Measurements from ENCODE around the gene GALNT2.

GALNT2 gene

GRCh38 chr1:230026139-230026538 is 40.9 kb upstream of the GALNT2 start:
- Histone ChIP-seq H3K4me2 (ENCODE audit: low read length) (no peak overlapping the region), H3K9ac (no peak overlapping the region), H3K27me3 (ENCODE audit: control insufficient read depth, insufficient read depth, low read length) (no peaks in the 10 kb centered on the region), H3K4me1 (no peaks in the 10 kb centered on the region), H3K27ac (no peak overlapping the region), H3K79me2 (no peaks in the 10 kb centered on the region), H3K4me3 (ENCODE audit: low read depth, low read length) (no peak overlapping the region), H3K36me3 (ENCODE audit: control insufficient read depth, insufficient read depth, low read length) (no peaks in the 10 kb centered on the region), H2AFZ (no peak overlapping the region), H3K9me3 (ENCODE audit: control insufficient read depth, low read length) (no peaks in the 10 kb centered on the region)
- no peak for TF ChIP-seq CTCF (IDR thresholded peaks at IDR 0.05)

DNA sequence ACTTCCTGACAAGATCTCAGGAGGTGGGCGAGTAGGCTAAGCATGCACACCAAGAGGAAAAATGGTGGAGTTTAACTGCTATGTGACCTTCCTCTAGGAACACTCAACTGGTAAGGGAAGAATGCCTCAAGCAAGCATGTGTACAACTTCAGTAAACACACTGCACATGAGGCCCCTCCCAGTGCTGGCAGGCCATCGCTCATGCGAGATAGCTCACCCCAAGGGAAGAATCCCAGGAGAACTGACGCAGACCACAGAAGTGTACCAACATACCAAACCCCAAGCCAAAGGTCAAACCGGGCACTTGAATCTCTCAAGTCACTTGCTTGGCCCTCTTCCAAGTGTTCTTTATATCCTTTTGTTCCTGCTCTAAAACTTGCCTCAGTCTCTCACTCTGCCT is 40.5 kb upstream of the GALNT2 start:
- Histone ChIP-seq H3K79me2 (no peaks in the 10 kb centered on the region), H3K36me3 (ENCODE audit: control insufficient read depth, insufficient read depth, low read length) (no peaks in the 10 kb centered on the region), H3K4me2 (ENCODE audit: low read length) (no peak overlapping the region), H3K9me3 (ENCODE audit: control insufficient read depth, low read length) (no peaks in the 10 kb centered on the region), H3K4me1 (no peaks in the 10 kb centered on the region), H3K27me3 (ENCODE audit: control insufficient read depth, insufficient read depth, low read length) (no peaks in the 10 kb centered on the region), H3K4me3 (ENCODE audit: low read depth, low read length) (no peak overlapping the region), H3K27ac (no peak overlapping the region), H2AFZ (no peak overlapping the region), H3K9ac (no peak overlapping the region)
- TF ChIP-seq CTCF (IDR thresholded peaks at IDR 0.05), result no peak

DNA sequence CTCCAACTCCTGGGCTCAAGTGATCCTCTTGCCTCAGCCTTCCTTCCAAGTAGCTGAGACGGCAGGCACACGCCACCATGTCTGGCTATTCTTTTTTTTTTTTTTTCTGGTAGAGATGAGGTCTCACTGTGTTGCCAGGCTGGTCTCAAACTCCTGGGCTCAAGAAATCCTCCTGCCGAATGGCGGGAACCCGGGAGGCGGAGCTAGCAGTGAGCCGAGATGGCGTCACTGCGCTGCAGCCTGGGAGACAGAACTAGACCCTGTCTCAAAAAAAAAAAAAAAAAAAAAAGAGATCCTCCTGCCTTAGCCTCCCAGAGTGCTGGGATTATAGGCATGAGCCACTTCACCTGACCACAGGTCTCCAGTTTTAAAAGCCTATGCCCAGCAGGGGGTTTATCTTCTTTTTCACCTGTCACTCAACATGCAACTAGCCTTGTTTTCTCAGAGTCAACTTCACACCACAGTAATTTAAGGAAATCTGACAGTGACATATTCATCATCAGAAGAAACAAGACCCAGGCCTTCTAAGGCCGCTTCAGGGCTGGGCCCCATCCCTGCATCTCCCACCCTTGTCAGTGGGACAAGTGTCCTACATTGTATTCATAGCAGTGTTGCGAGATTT is 38.3 kb upstream of the GALNT2 start:
- no peak overlapping the region for H3K27ac ChIP-seq
- H3K36me3 ChIP-seq (ENCODE audit: control insufficient read depth, insufficient read depth, low read length), result no peaks in the 10 kb centered on the region
- no peaks in the 10 kb centered on the region for H3K27me3 ChIP-seq (ENCODE audit: control insufficient read depth, insufficient read depth, low read length)
- H3K4me3 ChIP-seq (ENCODE audit: low read depth, low read length), result no peak overlapping the region
- H3K4me1 ChIP-seq, result no peaks in the 10 kb centered on the region
- no peaks in the 10 kb centered on the region for H3K9me3 ChIP-seq (ENCODE audit: control insufficient read depth, low read length)
- no peak overlapping the region for H2AFZ ChIP-seq
- no peaks in the 10 kb centered on the region for H3K79me2 ChIP-seq
- no peak overlapping the region for H3K9ac ChIP-seq
- no peak for TF ChIP-seq CTCF (IDR thresholded peaks at IDR 0.05)
- no peak overlapping the region for H3K4me2 ChIP-seq (ENCODE audit: low read length)

DNA sequence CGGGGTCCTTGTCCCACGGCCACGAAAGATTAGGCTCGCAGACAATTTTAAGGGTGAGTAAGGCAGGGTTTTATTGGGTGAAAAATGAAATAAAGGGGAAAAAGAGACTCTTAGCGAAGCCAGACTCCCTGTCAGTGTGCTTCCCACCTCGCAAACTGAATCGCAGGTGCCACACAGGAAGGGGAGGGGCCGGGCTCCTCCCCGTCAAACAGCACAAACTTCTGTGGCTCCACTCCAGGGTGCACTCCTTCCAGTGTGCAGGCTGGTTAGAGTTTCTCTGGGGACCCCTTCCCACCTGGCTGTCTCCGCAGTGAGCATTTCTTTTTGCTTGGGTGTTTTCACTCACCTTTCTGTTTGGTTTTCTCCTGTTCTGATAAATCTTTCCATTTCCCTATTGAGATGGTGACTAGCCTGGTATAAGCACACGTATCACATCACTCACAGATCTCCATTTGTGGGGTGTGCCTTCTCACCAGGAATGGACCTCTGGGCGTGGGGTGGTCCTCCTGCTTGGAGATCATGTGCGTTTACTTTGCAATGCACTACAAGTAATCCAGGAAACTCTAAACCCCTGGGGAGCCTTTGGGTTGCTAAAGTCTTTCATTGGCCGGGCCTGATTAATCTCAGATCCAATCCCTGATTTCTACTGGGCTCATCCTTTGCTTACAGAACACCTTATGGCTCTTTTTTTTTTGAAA is 37.6 kb upstream of the GALNT2 start:
- Histone ChIP-seq H3K4me3 (ENCODE audit: low read depth, low read length) (no peak overlapping the region), H3K4me2 (ENCODE audit: low read length) (no peak overlapping the region), H3K9me3 (ENCODE audit: control insufficient read depth, low read length) (no peaks in the 10 kb centered on the region), H3K4me1 (no peaks in the 10 kb centered on the region), H3K9ac (no peak overlapping the region), H3K27ac (no peak overlapping the region), H2AFZ (no peak overlapping the region), H3K27me3 (ENCODE audit: control insufficient read depth, insufficient read depth, low read length) (no peaks in the 10 kb centered on the region), H3K36me3 (ENCODE audit: control insufficient read depth, insufficient read depth, low read length) (no peaks in the 10 kb centered on the region), H3K79me2 (no peaks in the 10 kb centered on the region)
- no peak for TF ChIP-seq CTCF (IDR thresholded peaks at IDR 0.05)

Data from parathyroid adenoma (tissue), 2 donors.